Liver (tissue), 9 donors: ENCODE results near the gene LPP. TPM values are rescaled to one million over a fixed set of nuclear protein-coding genes. Genes with fewer than 3 reads are reported as not detected.

Source experiments
- DNase-seq: peaks from one replicate; pipeline ENCODE4 v3.0.0-alpha.2; 2017; ENCODE audit warnings: low spot score
- H3K27ac ChIP-seq, 2 donors: one replicate each; pipeline ENCODE4 v1.7.0; 2013; ENCODE audit warnings: inconsistent platforms in 2 of 2, low read length in 2 of 2, control low read depth in 1 of 2, low read depth in 1 of 2, mild to moderate bottlenecking in 1 of 2
- H3K27me3 ChIP-seq, 4 donors: one replicate each; pipeline versions ENCODE4 v1.6.1 to v1.7.0; 2013; ENCODE audit warnings: low read length in 3 of 4, inconsistent platforms in 1 of 4, mild to moderate bottlenecking in 1 of 4, moderate library complexity in 1 of 4; ENCODE audit not compliant: control insufficient read depth in 4 of 4, insufficient read depth in 4 of 4
- H3K36me3 ChIP-seq, 4 donors: one replicate each; pipeline versions ENCODE4 v1.6.1 to v1.7.0; 2013; ENCODE audit warnings: low read length in 3 of 4, mild to moderate bottlenecking in 3 of 4, low read depth in 1 of 4, moderate library complexity in 1 of 4; ENCODE audit not compliant: control insufficient read depth in 4 of 4, insufficient read depth in 3 of 4
- H3K4me1 ChIP-seq, 4 donors: one replicate each; pipeline versions ENCODE4 v1.6.1 to v1.7.0; 2013; ENCODE audit warnings: low read length in 3 of 4, mild to moderate bottlenecking in 3 of 4, moderate library complexity in 1 of 4; ENCODE audit not compliant: control insufficient read depth in 4 of 4, insufficient read depth in 4 of 4
- H3K4me3 ChIP-seq, 3 donors: one replicate each; pipeline versions ENCODE4 v1.6.1 to v1.7.0; 2013; ENCODE audit warnings: low read length in 3 of 3, control low read depth in 1 of 3, low read depth in 1 of 3, mild to moderate bottlenecking in 1 of 3
- H3K9ac ChIP-seq, 2 donors: one replicate each; pipeline ENCODE4 v1.7.0; 2013; ENCODE audit warnings: low read length in 2 of 2, mild to moderate bottlenecking in 2 of 2, moderate library complexity in 2 of 2, control low read depth in 1 of 2, low read depth in 1 of 2
- H3K9me3 ChIP-seq, 4 donors: one replicate each; pipeline versions ENCODE4 v1.6.1 to v1.7.0; 2013; ENCODE audit warnings: low read length in 3 of 4; ENCODE audit not compliant: control insufficient read depth in 4 of 4
- CTCF ChIP-seq: fragments of 150-350 bp; IDR thresholded peaks from 2 replicates; pipeline ENCODE4 v1.5.1; 2017; ENCODE audit warnings: improper control_type of control experiment, low read depth, low read length; ENCODE audit not compliant: missing input control
- EGR1 ChIP-seq, 2 donors: IDR thresholded peaks; 2 replicates each; pipeline ENCODE4 v1.6.1; 2016 to 2018; ENCODE audit warnings: antibody characterized with exemption in 2 of 2, low read depth in 2 of 2
- FOXA1 ChIP-seq: IDR thresholded peaks from 2 replicates; pipeline ENCODE4 v1.6.1; 2016; ENCODE audit warnings: antibody characterized with exemption
- FOXA2 ChIP-seq: IDR thresholded peaks from 2 replicates; pipeline ENCODE4 v1.6.1; 2016; ENCODE audit warnings: antibody characterized with exemption
- GABPA ChIP-seq, 2 donors: IDR thresholded peaks in 1 of 2; conservative IDR thresholded peaks in 1 of 2; 2 replicates each; pipeline ENCODE4 v1.6.1; 2016; ENCODE audit warnings: antibody characterized with exemption in 2 of 2, mild to moderate bottlenecking in 1 of 2, moderate library complexity in 1 of 2
- HNF4G ChIP-seq: IDR thresholded peaks from 2 replicates; pipeline ENCODE4 v1.6.1; 2016; ENCODE audit warnings: antibody characterized with exemption
- JUND ChIP-seq, 2 donors: IDR thresholded peaks; 2 replicates each; pipeline ENCODE4 v1.6.1; 2016; ENCODE audit warnings: antibody characterized with exemption in 2 of 2
- NR2F2 ChIP-seq: IDR thresholded peaks from 2 replicates; pipeline ENCODE4 v1.6.1; 2016; ENCODE audit warnings: antibody characterized with exemption
- RAD21 ChIP-seq, 2 donors: IDR thresholded peaks; 2 replicates each; pipeline ENCODE4 v1.6.1; 2016; ENCODE audit warnings: antibody characterized with exemption in 2 of 2, mild to moderate bottlenecking in 2 of 2
- RXRA ChIP-seq, 2 donors: IDR thresholded peaks; 2 replicates each; pipeline ENCODE4 v1.6.1; 2017 to 2018; ENCODE audit warnings: antibody characterized with exemption in 2 of 2, mild to moderate bottlenecking in 1 of 2
- SP1 ChIP-seq: IDR thresholded peaks from 2 replicates; pipeline ENCODE4 v1.6.1; 2018; ENCODE audit warnings: antibody characterized with exemption, mild to moderate bottlenecking
- TAF1 ChIP-seq: conservative IDR thresholded peaks from 2 replicates; pipeline ENCODE4 v1.6.1; 2016; ENCODE audit warnings: antibody characterized with exemption, mild to moderate bottlenecking
- YY1 ChIP-seq: IDR thresholded peaks from 2 replicates; pipeline ENCODE4 v1.6.1; 2016; ENCODE audit warnings: antibody characterized with exemption, mild to moderate bottlenecking
- WGBS: extraction: QIAGEN DNeasy Blood & Tissue Kit; methylation state at CpG from one replicate; pipeline ENCODE4 v1.1.7; 2013; 5-methylcytosine and 5-hydroxymethylcytosine counted together
- polyA plus RNA-seq, 2 donors: library from polyadenylated mRNA; stranded (reverse) in 1 of 2; unstranded in 1 of 2; fragments of 200-250 nt in 1 of 2; fragments of >200 nt in 1 of 2; fragmentation: Nextera tagmentation in 1 of 2; extraction: Ambion mirVana in 1 of 2; gene quantifications; one replicate each; pipeline versions ENCODE4 v1.2.1 to v1.2.3, GENCODE V29; 2013 to 2015
- total RNA-seq, 2 donors: library from RNA; depleted of rRNA; stranded (reverse); fragments of >200 nt; gene quantifications; one replicate each; pipeline ENCODE4 v1.2.3, GENCODE V29; 2014
- TF ChIP-seq, protein P1 (sequence below): IDR thresholded peaks from 2 replicates; pipeline ENCODE4 v1.6.1; 2016; ENCODE audit warnings: antibody characterized with exemption, mild to moderate bottlenecking
- TF ChIP-seq, protein P2 (sequence below): IDR thresholded peaks from 2 replicates; pipeline ENCODE4 v1.6.1; 2016; ENCODE audit warnings: antibody characterized with exemption
- TF ChIP-seq, protein P3 (sequence below): IDR thresholded peaks from 2 replicates; pipeline ENCODE4 v1.6.1; 2016; ENCODE audit warnings: antibody characterized with exemption
- TF ChIP-seq, protein P4 (sequence below): IDR thresholded peaks from 2 replicates; pipeline ENCODE4 v1.6.1; 2016; ENCODE audit warnings: antibody characterized with exemption
- donor health status: healthy.
- donor health status: healthy.
- donor health status: healthy.
- donor health status: healthy.
- donor health status: healthy.

LPP gene
- total and polyA plus RNA-seq, 4 donors, result 3.3 to 53.7 (median 28.2) TPM

GRCh38 chr3:188233320-188233719, 79.4 kb downstream of the LPP start:
- H3K9ac ChIP-seq, result no peak overlapping the region
- peaks cover 0 to 1% (median under 1%) of the 10 kb centered on the region in 4 donors for H3K36me3 ChIP-seq
- H3K27me3 ChIP-seq, result no peaks in the 10 kb centered on the region
- TF ChIP-seq CTCF (no peak), SP1 (no peak), NR2F2 (no peak), FOXA1 (no peak), YY1 (no peak), HNF4G (no peak), TAF1 (no peak)
- TF ChIP-seq, protein P1, sequence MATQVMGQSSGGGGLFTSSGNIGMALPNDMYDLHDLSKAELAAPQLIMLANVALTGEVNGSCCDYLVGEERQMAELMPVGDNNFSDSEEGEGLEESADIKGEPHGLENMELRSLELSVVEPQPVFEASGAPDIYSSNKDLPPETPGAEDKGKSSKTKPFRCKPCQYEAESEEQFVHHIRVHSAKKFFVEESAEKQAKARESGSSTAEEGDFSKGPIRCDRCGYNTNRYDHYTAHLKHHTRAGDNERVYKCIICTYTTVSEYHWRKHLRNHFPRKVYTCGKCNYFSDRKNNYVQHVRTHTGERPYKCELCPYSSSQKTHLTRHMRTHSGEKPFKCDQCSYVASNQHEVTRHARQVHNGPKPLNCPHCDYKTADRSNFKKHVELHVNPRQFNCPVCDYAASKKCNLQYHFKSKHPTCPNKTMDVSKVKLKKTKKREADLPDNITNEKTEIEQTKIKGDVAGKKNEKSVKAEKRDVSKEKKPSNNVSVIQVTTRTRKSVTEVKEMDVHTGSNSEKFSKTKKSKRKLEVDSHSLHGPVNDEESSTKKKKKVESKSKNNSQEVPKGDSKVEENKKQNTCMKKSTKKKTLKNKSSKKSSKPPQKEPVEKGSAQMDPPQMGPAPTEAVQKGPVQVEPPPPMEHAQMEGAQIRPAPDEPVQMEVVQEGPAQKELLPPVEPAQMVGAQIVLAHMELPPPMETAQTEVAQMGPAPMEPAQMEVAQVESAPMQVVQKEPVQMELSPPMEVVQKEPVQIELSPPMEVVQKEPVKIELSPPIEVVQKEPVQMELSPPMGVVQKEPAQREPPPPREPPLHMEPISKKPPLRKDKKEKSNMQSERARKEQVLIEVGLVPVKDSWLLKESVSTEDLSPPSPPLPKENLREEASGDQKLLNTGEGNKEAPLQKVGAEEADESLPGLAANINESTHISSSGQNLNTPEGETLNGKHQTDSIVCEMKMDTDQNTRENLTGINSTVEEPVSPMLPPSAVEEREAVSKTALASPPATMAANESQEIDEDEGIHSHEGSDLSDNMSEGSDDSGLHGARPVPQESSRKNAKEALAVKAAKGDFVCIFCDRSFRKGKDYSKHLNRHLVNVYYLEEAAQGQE, result no peak
- TF ChIP-seq, protein P2, sequence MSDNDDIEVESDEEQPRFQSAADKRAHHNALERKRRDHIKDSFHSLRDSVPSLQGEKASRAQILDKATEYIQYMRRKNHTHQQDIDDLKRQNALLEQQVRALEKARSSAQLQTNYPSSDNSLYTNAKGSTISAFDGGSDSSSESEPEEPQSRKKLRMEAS, result no peak
- TF ChIP-seq, protein P3, sequence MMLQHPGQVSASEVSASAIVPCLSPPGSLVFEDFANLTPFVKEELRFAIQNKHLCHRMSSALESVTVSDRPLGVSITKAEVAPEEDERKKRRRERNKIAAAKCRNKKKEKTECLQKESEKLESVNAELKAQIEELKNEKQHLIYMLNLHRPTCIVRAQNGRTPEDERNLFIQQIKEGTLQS, result no peak
- no peak overlapping the region for H3K4me3 ChIP-seq
- DNase-seq, result no peak
- H3K27ac ChIP-seq, result no peak overlapping the region
- no peaks in the 10 kb centered on the region for H3K9me3 ChIP-seq
- peaks cover 0 to 4% (median 0%) of the 10 kb centered on the region in 4 donors for H3K4me1 ChIP-seq
- WGBS, result 80% methylated on average over 1 of the region's 1 CpG

DNA sequence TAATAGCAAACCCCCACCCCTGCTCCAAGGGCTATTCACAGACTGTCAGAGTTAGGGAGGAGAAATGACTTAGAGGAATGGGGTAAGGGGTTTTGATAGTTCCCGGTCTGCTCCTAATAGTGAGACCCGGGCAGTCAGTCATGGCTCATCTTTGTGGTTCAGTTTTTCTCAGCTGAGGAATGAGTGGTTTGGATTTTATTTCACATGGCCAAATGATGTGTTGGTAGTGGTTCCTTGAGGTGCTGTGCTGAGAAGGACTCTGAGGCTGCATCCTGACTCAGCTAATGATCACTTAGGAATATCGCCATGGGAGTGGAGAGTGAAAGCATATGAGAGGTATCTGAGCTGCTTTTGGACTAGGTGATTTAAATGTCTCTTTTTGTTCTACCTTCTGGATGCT, 80.2 kb downstream of the LPP start:
- no peak for DNase-seq
- H3K4me3 ChIP-seq, result no peak overlapping the region
- H3K27ac ChIP-seq, result no peak overlapping the region
- WGBS, result over 99% methylated on average over 3 of the region's 3 CpGs
- H3K27me3 ChIP-seq, result no peaks in the 10 kb centered on the region
- peaks cover 0 to 5% (median 1%) of the 10 kb centered on the region in 4 donors for H3K4me1 ChIP-seq
- H3K9me3 ChIP-seq, result no peaks in the 10 kb centered on the region
- H3K36me3 ChIP-seq, result peaks cover 0 to 3% (median 0%) of the 10 kb centered on the region in 4 donors
- H3K9ac ChIP-seq, result no peak overlapping the region
- TF ChIP-seq CTCF (no peak), YY1 (no peak), TAF1 (no peak), EGR1 (IDR thresholded peaks at IDR 0.05; ENCODE audit: low read depth in 2 of 2) (no peak), HNF4G (no peak), RXRA (IDR thresholded peaks at IDR 0.05) (no peak), GABPA (IDR thresholded peaks at IDR 0.05 in 1 of 2, conservative IDR thresholded peaks at IDR 0.05 in 1 of 2) (no peak), RAD21 (IDR thresholded peaks at IDR 0.05) (no peak), NR2F2 (no peak), FOXA2 (no peak), JUND (IDR thresholded peaks at IDR 0.05) (no peak), SP1 (no peak), FOXA1 (no peak)
- TF ChIP-seq, protein P4, sequence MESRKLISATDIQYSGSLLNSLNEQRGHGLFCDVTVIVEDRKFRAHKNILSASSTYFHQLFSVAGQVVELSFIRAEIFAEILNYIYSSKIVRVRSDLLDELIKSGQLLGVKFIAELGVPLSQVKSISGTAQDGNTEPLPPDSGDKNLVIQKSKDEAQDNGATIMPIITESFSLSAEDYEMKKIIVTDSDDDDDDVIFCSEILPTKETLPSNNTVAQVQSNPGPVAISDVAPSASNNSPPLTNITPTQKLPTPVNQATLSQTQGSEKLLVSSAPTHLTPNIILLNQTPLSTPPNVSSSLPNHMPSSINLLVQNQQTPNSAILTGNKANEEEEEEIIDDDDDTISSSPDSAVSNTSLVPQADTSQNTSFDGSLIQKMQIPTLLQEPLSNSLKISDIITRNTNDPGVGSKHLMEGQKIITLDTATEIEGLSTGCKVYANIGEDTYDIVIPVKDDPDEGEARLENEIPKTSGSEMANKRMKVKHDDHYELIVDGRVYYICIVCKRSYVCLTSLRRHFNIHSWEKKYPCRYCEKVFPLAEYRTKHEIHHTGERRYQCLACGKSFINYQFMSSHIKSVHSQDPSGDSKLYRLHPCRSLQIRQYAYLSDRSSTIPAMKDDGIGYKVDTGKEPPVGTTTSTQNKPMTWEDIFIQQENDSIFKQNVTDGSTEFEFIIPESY, result no peak
- TF ChIP-seq, protein P1, result no peak
- TF ChIP-seq, protein P3, result no peak
- TF ChIP-seq, protein P2, result no peak
